IMR-90 (cell line): ENCODE measurements around the gene IFI44L. TPM values are rescaled to one million over a fixed set of nuclear protein-coding genes. Genes with fewer than 3 reads are reported as not detected.

Source experiments
- ATAC-seq: fragments of 200-7000 bp; cut with Tn5 transposase; 2 replicates; pipeline ENCODE4 v1.9.1; 2020; ENCODE audit warnings: low read depth, mild to moderate bottlenecking, moderate library complexity
- BruUV-seq: library from RNA; stranded (reverse); fragments of 400-500 nt; replicated peaks from 2 replicates; lab custom pipeline; 2021; lab: Mats Ljungman, UMichigan
- CTCF ChIA-PET: fragments of 300-600 bp; formaldehyde crosslinking; extraction: SDS; loops from one replicate; lab custom pipeline; 2021; ENCODE audit warnings: antibody characterized with exemption; lab: Yijun Ruan, JAX
- POLR2A ChIA-PET: fragments of 300-600 bp; sonication (Branson Sonifier 250); formaldehyde crosslinking; loops from one replicate; lab custom pipeline; 2022; ENCODE audit warnings: antibody characterized with exemption; ENCODE audit not compliant: unreplicated experiment; lab: Charles Lee
- DNase-seq: peaks from one replicate; pipeline ENCODE4 v3.0.0; 2013
- H2AFZ ChIP-seq: replicated peaks from 2 replicates; pipeline ENCODE3; 2013; ENCODE audit warnings: low read length, mild to moderate bottlenecking; ENCODE audit not compliant: poor library complexity
- H2AK5ac ChIP-seq: 2 replicates; pipeline ENCODE4 v1.6.1; 2013; ENCODE audit warnings: low read depth, low read length, inconsistent platforms
- H2AK9ac ChIP-seq: replicated peaks from 2 replicates; pipeline ENCODE3; 2013; ENCODE audit warnings: mild to moderate bottlenecking, low read depth, low read length, moderate library complexity; ENCODE audit not compliant: poor library complexity
- H2BK120ac ChIP-seq: 2 replicates; pipeline ENCODE4 v1.6.1; 2013; ENCODE audit warnings: low read depth, low read length, inconsistent platforms
- H2BK15ac ChIP-seq: 3 replicates; pipeline ENCODE4 v1.6.1; 2013; ENCODE audit warnings: low read depth, low read length, inconsistent platforms
- H2BK20ac ChIP-seq: 2 replicates; pipeline ENCODE4 v1.6.1; 2013; ENCODE audit warnings: low read depth, mild to moderate bottlenecking, inconsistent platforms, low read length, moderate library complexity
- H2BK5ac ChIP-seq: 2 replicates; pipeline ENCODE4 v1.6.1; 2013; ENCODE audit warnings: mild to moderate bottlenecking, low read depth, low read length, inconsistent platforms; ENCODE audit not compliant: poor library complexity, severe bottlenecking
- H3K14ac ChIP-seq: replicated peaks from 2 replicates; pipeline ENCODE4 v1.6.1; 2013; ENCODE audit warnings: low read depth, low read length, inconsistent platforms
- H3K18ac ChIP-seq: 2 replicates; pipeline ENCODE4 v1.6.1; 2013; ENCODE audit warnings: low read depth, low read length, control low read depth
- H3K23ac ChIP-seq: 2 replicates; pipeline ENCODE4 v1.6.1; 2013; ENCODE audit warnings: low read depth, low read length, inconsistent platforms
- H3K27ac ChIP-seq: 2 replicates; pipeline ENCODE4 v1.5.1; 2013; ENCODE audit warnings: mild to moderate bottlenecking, control low read depth, low read length; ENCODE audit not compliant: insufficient read depth
- H3K27me3 ChIP-seq: 2 replicates; pipeline ENCODE4 v1.6.1; 2013; ENCODE audit warnings: low read length; ENCODE audit not compliant: control insufficient read depth, insufficient read depth
- H3K36me3 ChIP-seq: 2 replicates; pipeline ENCODE4 v1.6.1; 2013; ENCODE audit warnings: low read length, mixed read lengths; ENCODE audit not compliant: control insufficient read depth, insufficient read depth
- H3K4ac ChIP-seq: 2 replicates; pipeline ENCODE4 v1.6.1; 2013; ENCODE audit warnings: low read depth, low read length, inconsistent platforms
- H3K4me1 ChIP-seq: 2 replicates; pipeline ENCODE4 v1.6.1; 2013; ENCODE audit warnings: low read length, mixed read lengths; ENCODE audit not compliant: control insufficient read depth, insufficient read depth
- H3K4me2 ChIP-seq: 2 replicates; pipeline ENCODE4 v1.6.1; 2013; ENCODE audit warnings: low read depth, mild to moderate bottlenecking, control low read depth, low read length, moderate library complexity
- H3K4me3 ChIP-seq: 2 replicates; pipeline ENCODE4 v1.5.1; 2013; ENCODE audit warnings: low read depth, mild to moderate bottlenecking, control low read depth, low read length, moderate library complexity; ENCODE audit not compliant: insufficient read depth
- H3K56ac ChIP-seq: 2 replicates; pipeline ENCODE4 v1.6.1; 2013; ENCODE audit warnings: low read length, inconsistent platforms; ENCODE audit not compliant: insufficient read depth; ENCODE audit errors: extremely low read depth
- H3K79me1 ChIP-seq, 2 experiments: 2 replicates each; pipeline ENCODE4 v1.6.1; 2013; ENCODE audit warnings: low read length in 2 of 2, inconsistent platforms in 1 of 2, low read depth in 1 of 2
- H3K9ac ChIP-seq: 2 replicates; pipeline ENCODE4 v1.6.1; 2013; ENCODE audit warnings: low read depth, low read length, control low read depth
- H3K9me1 ChIP-seq: 2 replicates; pipeline ENCODE4 v1.6.1; 2013; ENCODE audit warnings: low read length, inconsistent platforms; ENCODE audit not compliant: insufficient read depth
- H3K9me3 ChIP-seq: 2 replicates; pipeline ENCODE4 v1.6.1; 2013; ENCODE audit warnings: low read length; ENCODE audit not compliant: control insufficient read depth, insufficient read depth
- H4K20me1 ChIP-seq: 2 replicates; pipeline ENCODE4 v1.6.1; 2013; ENCODE audit warnings: low read length, inconsistent platforms; ENCODE audit not compliant: insufficient read depth
- H4K5ac ChIP-seq: 2 replicates; pipeline ENCODE4 v1.6.1; 2013; ENCODE audit warnings: mild to moderate bottlenecking, low read depth, low read length, control low read depth
- H4K8ac ChIP-seq, 2 experiments: 2 replicates each; pipeline ENCODE4 v1.6.1; 2013; ENCODE audit warnings: low read depth in 2 of 2, low read length in 2 of 2, control low read depth in 1 of 2, inconsistent platforms in 1 of 2
- H4K91ac ChIP-seq: 2 replicates; pipeline ENCODE4 v1.6.1; 2013; ENCODE audit warnings: low read depth, low read length, inconsistent platforms; ENCODE audit not compliant: insufficient read depth
- CTCF ChIP-seq: conservative IDR thresholded peaks from 2 replicates; pipeline ENCODE4 v1.5.1; 2012; ENCODE audit warnings: mild to moderate bottlenecking, low read depth, low read length, improper control_type of control experiment
- MAFK ChIP-seq: IDR thresholded peaks from 2 replicates; pipeline ENCODE4 v1.6.1; 2012; ENCODE audit warnings: low read depth, low read length, improper control_type of control experiment
- MAZ ChIP-seq: IDR thresholded peaks from 2 replicates; pipeline ENCODE4 v1.6.1; 2012; ENCODE audit warnings: low read depth, mild to moderate bottlenecking, low read length, improper control_type of control experiment, moderate library complexity, borderline replicate concordance
- POLR2A ChIP-seq: IDR thresholded peaks from 2 replicates; pipeline ENCODE4 v1.6.1; 2012; ENCODE audit warnings: mild to moderate bottlenecking, low read depth, low read length
- RCOR1 ChIP-seq: IDR thresholded peaks from 2 replicates; pipeline ENCODE4 v1.6.1; 2012; ENCODE audit warnings: mild to moderate bottlenecking, low read length, improper control_type of control experiment; ENCODE audit not compliant: insufficient replicate concordance
- SMC3 ChIP-seq: fragments of 150-350 bp; IDR thresholded peaks from 2 replicates; pipeline ENCODE4 v1.6.1; 2016; ENCODE audit warnings: low read depth, mild to moderate bottlenecking, antibody characterized with exemption, low read length, moderate library complexity
- USF2 ChIP-seq: fragments of 150-350 bp; IDR thresholded peaks from 2 replicates; pipeline ENCODE4 v1.6.1; 2017; ENCODE audit warnings: mild to moderate bottlenecking, antibody characterized with exemption, low read length, low read depth
- dilution Hi-C: fragments of 300-500 bp; cut with HindIII; formaldehyde crosslinking; loops from one replicate; pipeline ENCODE4 v1.14.3; 2018; ENCODE audit warnings: low sequenced_read_pairs; ENCODE audit not compliant: unreplicated experiment
- in situ Hi-C: fragments of 300-500 bp; cut with MboI; formaldehyde crosslinking; loops from 3 replicates; pipeline ENCODE4 v1.14.3; 2019; ENCODE audit warnings: low sequenced_read_pairs, inconsistent platforms, mixed read lengths
- intact Hi-C: fragments of 100-400 bp; cut with micrococcal nuclease; formaldehyde crosslinking; loops from 2 replicates; pipeline ENCODE4 v1.10.0; 2022
- polyA plus RNA-seq, 3 experiments: library from polyadenylated mRNA; depleted of rRNA; stranded (reverse); fragments of >200 nt; gene quantifications; 2 replicates each; pipeline ENCODE4 v1.2.3, GENCODE V29; 2012; ENCODE audit warnings: low replicate concordance in 1 of 3
- total RNA-seq: library from RNA; depleted of rRNA; stranded (reverse); fragments of >200 nt; gene quantifications from 2 replicates; pipeline ENCODE4 v1.2.3, GENCODE V29; 2012

Gene IFI44L
- total and polyA plus RNA-seq, 2 of the 4 experiments (the other 2 are of a cell fraction), result 0.18 to 0.19 TPM

GRCh38 chr1:78668427-78668826 is 48.2 kb downstream of the IFI44L start:
- no peak overlapping the region for H2AFZ ChIP-seq
- no peak overlapping the region for H2AK9ac ChIP-seq
- ChIA-PET POLR2A (no interaction called here), CTCF (interaction anchor here (2.9 kb wide), 1 partner anchor 51 kb away, joined by 12 read pairs; no protein-coding TSS in a partner anchor)
- H3K23ac ChIP-seq, result no peak overlapping the region
- H3K27me3 ChIP-seq, result no peaks in the 10 kb centered on the region; the same call in 1 of the 2 replicates
- no peak overlapping the region for H2BK20ac ChIP-seq
- H4K20me1 ChIP-seq, result no peaks in the 10 kb centered on the region
- no peak overlapping the region for H3K27ac ChIP-seq
- H2BK5ac ChIP-seq, result no peak overlapping the region
- no peaks in the 10 kb centered on the region for H3K9me1 ChIP-seq
- H3K4ac ChIP-seq, result no peak overlapping the region
- no peak overlapping the region for H3K14ac ChIP-seq
- H3K4me1 ChIP-seq, result no peaks in the 10 kb centered on the region
- no peak overlapping the region for H2BK15ac ChIP-seq
- no peak overlapping the region for H3K4me3 ChIP-seq
- H4K5ac ChIP-seq, result no peak overlapping the region
- H4K8ac ChIP-seq, result no peak overlapping the region
- intact Hi-C loops (no loop called here), dilution Hi-C loops (no loop called here), in situ Hi-C loops (loop anchor here (5.0 kb wide), 1 partner anchor 536 kb away; no protein-coding TSS in a partner anchor)
- DNase-seq (no peak), ATAC-seq (no peak)
- no peak overlapping the region for H3K4me2 ChIP-seq
- no peak overlapping the region for H3K9ac ChIP-seq
- H3K79me1 ChIP-seq, result no peaks in the 10 kb centered on the region
- no peak overlapping the region for H2BK120ac ChIP-seq
- no peak overlapping the region for H4K91ac ChIP-seq
- no peaks in the 10 kb centered on the region for H3K9me3 ChIP-seq
- TF ChIP-seq RCOR1 (no peak), POLR2A (no peak), MAZ (no peak), SMC3 (no peak), MAFK (no peak), USF2 (no peak), CTCF (no peak)
- no TSS peak for BruUV-seq
- H2AK5ac ChIP-seq, result no peak overlapping the region
- no peaks in the 10 kb centered on the region for H3K36me3 ChIP-seq
- no peak overlapping the region for H3K56ac ChIP-seq
- no peak overlapping the region for H3K18ac ChIP-seq
